EL (cell line): ENCODE data around the gene BCL2.
"Not testable (repeated sequence)": the region's sequence is repeated elsewhere in the genome, so short reads cannot be mapped to it uniquely, and the experiment has no call there.

Experiments used
- DNase-seq: peaks from one replicate; pipeline ENCODE4 v3.0.0-alpha.2; 2016

The BCL2 gene

GRCh38 chr18:63198098-63198760, 121.3 kb downstream of the BCL2 start:
- no peak for DNase-seq

GRCh38 chr18:63197246-63197869, 122.2 kb downstream of the BCL2 start:
- DNase-seq: no peak

- no peak for DNase-seq
Measured at GRCh38 chr18:63195326-63196159, 124.0 kb downstream of the BCL2 start.

- no peak for DNase-seq
Measured at GRCh38 chr18:63192885-63193349, 126.7 kb downstream of the BCL2 start.

- no peak for DNase-seq
Measured at GRCh38 chr18:63192126-63192884, 127.3 kb downstream of the BCL2 start.

GRCh38 chr18:63191413-63191812, 128.2 kb downstream of the BCL2 start:
- DNase-seq: no peak

GRCh38 chr18:63190838-63191237, 128.7 kb downstream of the BCL2 start:
- not testable (repeated sequence) for DNase-seq

GRCh38 chr18:63189817-63190216, 129.8 kb downstream of the BCL2 start:
- no peak for DNase-seq

- no peak for DNase-seq
Measured at GRCh38 chr18:63189041-63189440, 130.5 kb downstream of the BCL2 start.

GRCh38 chr18:63187791-63188460, 131.6 kb downstream of the BCL2 start:
- no peak for DNase-seq

GRCh38 chr18:63187223-63187574, 132.4 kb downstream of the BCL2 start:
- no peak for DNase-seq

GRCh38 chr18:63186520-63187222, 132.9 kb downstream of the BCL2 start:
- DNase-seq: no peak

GRCh38 chr18:63185984-63186383, 133.6 kb downstream of the BCL2 start:
- no peak for DNase-seq

- no peak for DNase-seq
Measured at GRCh38 chr18:63183952-63184770, 135.4 kb downstream of the BCL2 start.

GRCh38 chr18:63183378-63183777, 136.2 kb downstream of the BCL2 start:
- no peak for DNase-seq

GRCh38 chr18:63182861-63183260, 136.7 kb downstream of the BCL2 start:
- no peak for DNase-seq

GRCh38 chr18:63182310-63182772, 137.2 kb downstream of the BCL2 start:
- no peak for DNase-seq

GRCh38 chr18:63181706-63182309, 137.8 kb downstream of the BCL2 start:
- no peak for DNase-seq

- no peak for DNase-seq
Measured at GRCh38 chr18:63180971-63181376, 138.6 kb downstream of the BCL2 start.

GRCh38 chr18:63180321-63180720, 139.2 kb downstream of the BCL2 start:
- DNase-seq: no peak
